ENCODE results near the gene ZNF511. TPM values are rescaled to one million over a fixed set of nuclear protein-coding genes. Genes with fewer than 3 reads are reported as not detected.

ZNF511 gene
- total RNA-seq, 2 experiments from 2014 or later: 73.4 to 77.3 TPM

GRCh38 chr10:133354672-133355240 is 46.0 kb downstream of the ZNF511 start:
- Mint-ChIP-seq H3K9me3 (no peaks in the 10 kb centered on the region), H3K4me1 (no peaks in the 10 kb centered on the region), H3K27me3 (no peaks in the 10 kb centered on the region), H3K4me3 (no peak overlapping the region), H3K27ac (no peak overlapping the region), H3K36me3 (peaks cover 3% of the 10 kb centered on the region)
- no peak for DNase-seq

- Mint-ChIP-seq H3K4me3 (no peak overlapping the region), H3K27me3 (no peaks in the 10 kb centered on the region), H3K9me3 (no peaks in the 10 kb centered on the region), H3K4me1 (no peaks in the 10 kb centered on the region), H3K27ac (no peak overlapping the region), H3K36me3 (peaks cover 3% of the 10 kb centered on the region)
- no peak for DNase-seq
Measured at GRCh38 chr10:133355266-133355665, 46.6 kb downstream of the ZNF511 start.

GRCh38 chr10:133355991-133356390 is 47.3 kb downstream of the ZNF511 start:
- Mint-ChIP-seq H3K9me3 (no peaks in the 10 kb centered on the region), H3K27ac (no peak overlapping the region), H3K4me3 (peak overlapping the region; percentile 84), H3K27me3 (no peaks in the 10 kb centered on the region), H3K4me1 (no peaks in the 10 kb centered on the region), H3K36me3 (peaks cover 3% of the 10 kb centered on the region)
- DNase-seq: no peak

- peak overlapping the region; percentile 75 for H3K27ac Mint-ChIP-seq
- H3K4me1 Mint-ChIP-seq: peaks cover under 1% of the 10 kb centered on the region
- H3K4me3 Mint-ChIP-seq: peak overlapping the region; percentile 84
- DNase-seq: no peak
- peaks cover 3% of the 10 kb centered on the region for H3K36me3 Mint-ChIP-seq
- H3K27me3 Mint-ChIP-seq: no peaks in the 10 kb centered on the region
- no peaks in the 10 kb centered on the region for H3K9me3 Mint-ChIP-seq
Measured at GRCh38 chr10:133356549-133357284, 48.0 kb downstream of the ZNF511 start.

GRCh38 chr10:133357285-133358161 is 48.8 kb downstream of the ZNF511 start, which contains the start of gene FUOM:
FUOM (minus strand) TSS chr10:133358019; CDS start chr10:133358007, 12 bp downstream.
- Mint-ChIP-seq H3K27ac (peak within 1 kb of the TSS; percentile 75), H3K36me3 (peaks cover 6% of the 10 kb centered on the region), H3K9me3 (no peaks in the 10 kb centered on the region), H3K27me3 (no peaks in the 10 kb centered on the region), H3K4me1 (peaks cover 6% of the 10 kb centered on the region), H3K4me3 (peak within 1 kb of the TSS; percentile 84)
- DNase-seq: peak; percentile 85

- H3K4me1 Mint-ChIP-seq: peaks cover 6% of the 10 kb centered on the region
- H3K27me3 Mint-ChIP-seq: no peaks in the 10 kb centered on the region
- H3K36me3 Mint-ChIP-seq: peaks cover 7% of the 10 kb centered on the region
- no peak overlapping the region for H3K27ac Mint-ChIP-seq
- DNase-seq: no peak
- H3K9me3 Mint-ChIP-seq: no peaks in the 10 kb centered on the region
- H3K4me3 Mint-ChIP-seq: no peak overlapping the region
Measured at GRCh38 chr10:133358162-133358924, 49.6 kb downstream of the ZNF511 start.

- peaks cover 9% of the 10 kb centered on the region for H3K36me3 Mint-ChIP-seq
- H3K4me1 Mint-ChIP-seq: peaks cover 6% of the 10 kb centered on the region
- no peaks in the 10 kb centered on the region for H3K27me3 Mint-ChIP-seq
- no peaks in the 10 kb centered on the region for H3K9me3 Mint-ChIP-seq
- H3K27ac Mint-ChIP-seq: no peak overlapping the region
- H3K4me3 Mint-ChIP-seq: no peak overlapping the region
- DNase-seq: no peak
Measured at GRCh38 chr10:133358925-133359310, 50.2 kb downstream of the ZNF511 start.

GRCh38 chr10:133359554-133359971 is 50.8 kb downstream of the ZNF511 start:
- Mint-ChIP-seq H3K4me3 (no peak overlapping the region), H3K9me3 (no peaks in the 10 kb centered on the region), H3K27ac (no peak overlapping the region), H3K36me3 (peaks cover 9% of the 10 kb centered on the region), H3K27me3 (no peaks in the 10 kb centered on the region), H3K4me1 (peaks cover 6% of the 10 kb centered on the region)
- DNase-seq: no peak

GRCh38 chr10:133359972-133360610 is 51.4 kb downstream of the ZNF511 start:
- Mint-ChIP-seq H3K4me3 (no peak overlapping the region), H3K27me3 (no peaks in the 10 kb centered on the region), H3K9me3 (no peaks in the 10 kb centered on the region), H3K4me1 (peaks cover 6% of the 10 kb centered on the region), H3K36me3 (peaks cover 9% of the 10 kb centered on the region), H3K27ac (no peak overlapping the region)
- DNase-seq: no peak

GRCh38 chr10:133361227-133361626 is 52.5 kb downstream of the ZNF511 start:
- Mint-ChIP-seq H3K4me3 (no peak overlapping the region), H3K9me3 (no peaks in the 10 kb centered on the region), H3K4me1 (peaks cover 6% of the 10 kb centered on the region), H3K27ac (no peak overlapping the region), H3K36me3 (peaks cover 6% of the 10 kb centered on the region), H3K27me3 (no peaks in the 10 kb centered on the region)
- DNase-seq: no peak

GRCh38 chr10:133361773-133362441 is 53.2 kb downstream of the ZNF511 start:
- Mint-ChIP-seq H3K4me3 (no peak overlapping the region), H3K9me3 (no peaks in the 10 kb centered on the region), H3K27ac (peak overlapping the region; percentile 6), H3K4me1 (peaks cover 6% of the 10 kb centered on the region), H3K36me3 (peaks cover 6% of the 10 kb centered on the region), H3K27me3 (no peaks in the 10 kb centered on the region)
- no peak for DNase-seq
